Breast epithelium (tissue), 4 donors: ENCODE measurements around the gene SCO1. TPM values are rescaled to one million over a fixed set of nuclear protein-coding genes. Genes with fewer than 3 reads are reported as not detected.

Experiments
- DNase-seq, 2 donors: peaks; one replicate each; pipeline ENCODE4 v3.0.0-alpha.2; 2019; ENCODE audit warnings: low spot score in 2 of 2
- H3K27ac ChIP-seq, 2 donors: fragments of 200-600 bp; sonication (generic) in 1 of 2; one replicate each; pipeline ENCODE4 v1.5.1; 2016 to 2019; ENCODE audit warnings: mild to moderate bottlenecking in 1 of 2
- H3K27me3 ChIP-seq, 2 donors: fragments of 200-600 bp; sonication (generic) in 1 of 2; one replicate each; pipeline versions ENCODE4 v1.5.1 to v1.6.0; 2017 to 2019; ENCODE audit warnings: control low read depth in 1 of 2, mild to moderate bottlenecking in 1 of 2
- H3K36me3 ChIP-seq: fragments of 200-600 bp; one replicate; pipeline ENCODE4 v1.5.1; 2019
- H3K4me1 ChIP-seq, 2 donors: fragments of 200-600 bp; sonication (generic); one replicate each; pipeline ENCODE4 v1.5.1; 2016 to 2019; ENCODE audit warnings: control low read depth in 1 of 2
- H3K4me3 ChIP-seq, 3 donors: fragments of 200-600 bp; sonication (generic); 1 replicate in 2 of 3; 2 replicates in 1 of 3; pipeline ENCODE4 v1.5.1; 2016 to 2019; ENCODE audit warnings: mild to moderate bottlenecking in 3 of 3, moderate library complexity in 2 of 3
- H3K9me3 ChIP-seq, 2 donors: fragments of 200-600 bp; sonication (generic) in 1 of 2; one replicate each; pipeline ENCODE4 v1.5.1; 2016 to 2019; ENCODE audit warnings: control low read depth in 1 of 2
- POLR2A ChIP-seq: fragments of 450-650 bp; IDR thresholded peaks from one replicate; pipeline ENCODE4 v1.6.1; 2016; ENCODE audit warnings: antibody characterized with exemption, mild to moderate bottlenecking, moderate library complexity
- POLR2AphosphoS5 ChIP-seq, 3 donors: sonication (generic); formaldehyde crosslinking; IDR thresholded peaks; one replicate each; pipeline ENCODE4 v1.6.1; 2017; ENCODE audit warnings: antibody characterized with exemption in 3 of 3
- intact Hi-C: fragments of 100-400 bp; cut with DNase I; formaldehyde crosslinking; loops from one replicate; pipeline ENCODE4 v1.15.1; 2023; ENCODE audit warnings: low total_unique reads
- total RNA-seq, 3 donors: library from RNA; depleted of rRNA; stranded (reverse); fragments of >200 nt; gene quantifications; one replicate each; pipeline ENCODE4 v1.1.0, GENCODE V29; 2016
- TF ChIP-seq, protein P1 (sequence below), 3 donors: fragments of 450-650 bp; IDR thresholded peaks; one replicate each; pipeline ENCODE4 v1.5.1; 2016 to 2017; ENCODE audit warnings: antibody characterized with exemption in 3 of 3, mild to moderate bottlenecking in 3 of 3, moderate library complexity in 3 of 3

SCO1 gene
- 10 to 100 TPM; 17.6 to 22.3 (median 19.3) TPM for total RNA-seq

DNA sequence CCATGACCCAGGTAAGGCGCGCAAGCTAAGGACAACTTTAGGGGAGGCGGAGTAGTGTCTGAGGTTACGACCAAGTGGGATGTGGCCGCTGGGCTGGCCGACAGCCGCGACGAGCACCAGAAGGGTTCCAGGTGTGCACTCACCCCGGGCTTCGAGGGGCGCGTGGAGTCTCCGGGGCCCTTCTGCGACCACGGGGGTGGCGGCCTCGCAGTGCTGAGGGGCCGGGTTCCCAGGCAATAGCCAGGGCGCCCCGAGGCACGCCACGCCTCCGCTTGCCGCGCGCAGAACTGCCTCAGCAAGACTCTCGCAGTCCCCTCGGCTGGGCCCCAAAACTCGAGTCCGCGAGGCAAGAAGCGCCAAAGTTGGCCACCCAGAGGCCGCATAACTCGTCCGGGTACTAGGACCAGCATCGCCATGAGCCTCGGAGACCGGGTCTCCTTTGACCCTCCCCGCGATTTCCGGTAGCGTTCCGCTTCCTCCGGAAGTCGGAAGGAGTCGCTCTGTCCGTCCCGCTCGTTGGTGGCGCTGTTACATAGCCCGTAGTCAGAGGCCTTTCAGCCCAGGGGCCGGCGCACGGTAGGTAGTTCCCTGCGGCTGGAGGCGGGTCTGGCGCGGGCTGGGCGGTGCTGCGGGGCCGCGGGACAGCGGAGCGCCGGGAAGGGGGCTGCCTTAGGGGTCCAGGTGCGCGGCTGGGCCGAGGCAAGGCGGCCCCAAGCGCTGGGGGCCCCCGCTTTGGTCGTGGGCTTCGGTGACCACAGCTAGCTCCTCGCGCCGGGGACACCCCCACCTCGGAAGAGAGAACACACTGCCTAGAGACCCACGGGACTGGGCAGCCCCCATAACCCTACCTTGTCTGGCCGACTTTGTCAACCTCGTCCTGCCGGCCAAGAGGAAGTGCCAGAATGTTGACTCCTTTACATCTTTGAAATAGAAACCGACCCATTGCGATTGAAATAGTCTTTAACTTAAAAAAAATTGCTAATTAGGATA lies at the start of gene SCO1, which contains the start of gene ADPRM:
Gene SCO1, minus strand, starts transcription at position 442 of the 990 bp plus-strand sequence. Its CDS starts 26 bp downstream, at position 416.
Gene ADPRM, plus strand, starts transcription at position 503 of the 990 bp plus-strand sequence. CDS start 7,333 bp downstream, outside the sequence.
- Histone ChIP-seq H3K27ac (peak within 1 kb of the TSS; percentile 95 to 96), H3K4me1 (no peaks in the 10 kb centered on the region), H3K36me3 (no peaks in the 10 kb centered on the region), H3K4me3 (peak within 1 kb of the TSS; percentile 87 to 99 (median 96)), H3K27me3 (no peaks in the 10 kb centered on the region), H3K9me3 (no peaks in the 10 kb centered on the region)
- intact Hi-C loops = no loop called here
- DNase-seq = peak; percentile 87 to 88
- TF ChIP-seq POLR2AphosphoS5 (IDR thresholded peaks at IDR 0.05) (peak; percentile 89 to 97 (median 93)), POLR2A (peak; percentile 84)
- TF ChIP-seq, protein P1, sequence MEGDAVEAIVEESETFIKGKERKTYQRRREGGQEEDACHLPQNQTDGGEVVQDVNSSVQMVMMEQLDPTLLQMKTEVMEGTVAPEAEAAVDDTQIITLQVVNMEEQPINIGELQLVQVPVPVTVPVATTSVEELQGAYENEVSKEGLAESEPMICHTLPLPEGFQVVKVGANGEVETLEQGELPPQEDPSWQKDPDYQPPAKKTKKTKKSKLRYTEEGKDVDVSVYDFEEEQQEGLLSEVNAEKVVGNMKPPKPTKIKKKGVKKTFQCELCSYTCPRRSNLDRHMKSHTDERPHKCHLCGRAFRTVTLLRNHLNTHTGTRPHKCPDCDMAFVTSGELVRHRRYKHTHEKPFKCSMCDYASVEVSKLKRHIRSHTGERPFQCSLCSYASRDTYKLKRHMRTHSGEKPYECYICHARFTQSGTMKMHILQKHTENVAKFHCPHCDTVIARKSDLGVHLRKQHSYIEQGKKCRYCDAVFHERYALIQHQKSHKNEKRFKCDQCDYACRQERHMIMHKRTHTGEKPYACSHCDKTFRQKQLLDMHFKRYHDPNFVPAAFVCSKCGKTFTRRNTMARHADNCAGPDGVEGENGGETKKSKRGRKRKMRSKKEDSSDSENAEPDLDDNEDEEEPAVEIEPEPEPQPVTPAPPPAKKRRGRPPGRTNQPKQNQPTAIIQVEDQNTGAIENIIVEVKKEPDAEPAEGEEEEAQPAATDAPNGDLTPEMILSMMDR (IDR thresholded peaks at IDR 0.05) = peak in 1 of 3 donors; percentile 28

DNA sequence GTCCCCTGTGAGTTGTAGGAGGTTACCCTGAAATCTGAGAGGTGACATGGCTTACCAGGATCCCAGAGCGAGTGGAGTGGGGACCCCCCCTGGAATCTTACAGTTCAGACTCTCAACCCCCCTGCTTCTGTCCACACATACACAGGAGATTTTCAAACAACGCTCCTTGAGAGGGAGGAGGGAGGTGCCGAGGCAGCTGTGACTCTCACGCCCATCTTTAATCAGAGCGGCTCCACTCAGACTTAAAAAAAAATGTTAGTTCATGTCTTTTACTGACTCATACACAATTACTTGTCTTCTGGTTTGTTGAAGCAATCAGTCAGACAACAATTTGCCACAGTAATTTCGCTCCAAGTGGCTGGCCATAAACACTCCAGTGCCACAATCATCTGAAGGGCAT lies 47.9 kb upstream of the SCO1 start:
- intact Hi-C loops = no loop called here
- Histone ChIP-seq H3K36me3 (no peaks in the 10 kb centered on the region), H3K4me3 (no peak overlapping the region), H3K9me3 (no peaks in the 10 kb centered on the region), H3K27me3 (no peaks in the 10 kb centered on the region), H3K27ac (peak overlapping the region in 1 of 2 donors; percentile 40), H3K4me1 (no peaks in the 10 kb centered on the region)
- DNase-seq = peak in 1 of 2 donors; percentile 7
- TF ChIP-seq, protein P1 (IDR thresholded peaks at IDR 0.05) = no peak
- no peak for TF ChIP-seq POLR2AphosphoS5 (IDR thresholded peaks at IDR 0.05)
- TF ChIP-seq POLR2A = no peak

DNA sequence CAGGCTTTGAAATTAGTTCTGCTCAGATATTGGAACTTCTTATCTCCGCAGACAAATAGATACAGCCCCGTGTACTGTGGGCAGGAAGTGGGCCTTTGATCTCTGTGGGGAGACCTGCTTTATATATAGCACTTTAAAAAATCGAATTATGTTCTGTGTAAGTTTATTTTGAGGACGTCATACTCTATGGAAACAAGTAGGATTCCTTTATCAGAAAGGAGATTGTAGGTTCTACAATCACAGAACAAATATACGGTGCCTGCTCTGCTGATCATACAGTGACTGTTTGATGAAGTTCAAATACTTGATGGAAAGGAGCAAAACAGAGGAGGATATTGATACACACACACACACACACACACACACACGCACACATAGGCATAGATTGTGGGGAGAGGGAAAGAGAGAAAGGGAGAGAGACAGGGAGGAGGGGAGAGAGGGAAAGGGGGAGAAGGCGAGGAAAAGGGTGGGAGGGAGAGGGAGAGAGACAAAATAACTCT lies 47.2 kb upstream of the SCO1 start:
- Histone ChIP-seq H3K4me1 (no peaks in the 10 kb centered on the region), H3K27ac (peak overlapping the region in 1 of 2 donors; percentile 40), H3K36me3 (no peaks in the 10 kb centered on the region), H3K4me3 (no peak overlapping the region), H3K9me3 (no peaks in the 10 kb centered on the region), H3K27me3 (no peaks in the 10 kb centered on the region)
- intact Hi-C loops = no loop called here
- no peak for DNase-seq
- TF ChIP-seq POLR2A (no peak), POLR2AphosphoS5 (IDR thresholded peaks at IDR 0.05) (no peak)
- TF ChIP-seq, protein P1 (IDR thresholded peaks at IDR 0.05) = no peak

- TF ChIP-seq POLR2AphosphoS5 (IDR thresholded peaks at IDR 0.05) (no peak), POLR2A (no peak)
- TF ChIP-seq, protein P1 (IDR thresholded peaks at IDR 0.05) = no peak
- Histone ChIP-seq H3K27ac (peak overlapping the region; percentile 78 to 80), H3K4me3 (no peak overlapping the region), H3K27me3 (no peaks in the 10 kb centered on the region), H3K9me3 (no peaks in the 10 kb centered on the region), H3K36me3 (no peaks in the 10 kb centered on the region), H3K4me1 (no peaks in the 10 kb centered on the region)
- intact Hi-C loops = no loop called here
- DNase-seq = no peak
Observed at GRCh38 chr17:10743316-10744009, 46.1 kb upstream of the SCO1 start.
